GM12874 (cell line): ENCODE data around the gene NF1.

Source experiments
- CTCF ChIP-seq: IDR thresholded peaks from 2 replicates; pipeline ENCODE4 v1.5.1; 2011; ENCODE audit warnings: low read depth, mild to moderate bottlenecking, control low read depth, low read length, moderate library complexity; ENCODE audit not compliant: insufficient read depth

Gene NF1

DNA sequence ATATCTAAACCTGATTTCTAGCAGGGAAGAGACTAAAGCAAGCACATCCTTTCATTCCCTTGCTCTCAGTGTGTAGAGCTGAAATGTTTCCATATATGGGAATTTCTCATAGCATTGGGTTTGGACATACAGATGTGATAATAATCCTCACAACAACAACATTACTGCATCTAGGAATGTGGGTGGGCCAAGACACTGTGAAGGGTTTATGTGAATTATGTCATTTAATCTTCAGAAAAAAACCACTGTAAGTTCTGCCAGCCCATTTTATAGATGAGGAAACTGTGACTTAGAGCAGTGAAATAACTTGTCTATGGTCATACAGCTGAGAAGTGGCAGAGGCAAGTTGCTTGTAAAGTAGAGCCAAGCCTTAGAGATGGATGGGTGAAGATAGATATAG lies 197.0 kb downstream of the NF1 start:
- TF ChIP-seq CTCF, result no peak

DNA sequence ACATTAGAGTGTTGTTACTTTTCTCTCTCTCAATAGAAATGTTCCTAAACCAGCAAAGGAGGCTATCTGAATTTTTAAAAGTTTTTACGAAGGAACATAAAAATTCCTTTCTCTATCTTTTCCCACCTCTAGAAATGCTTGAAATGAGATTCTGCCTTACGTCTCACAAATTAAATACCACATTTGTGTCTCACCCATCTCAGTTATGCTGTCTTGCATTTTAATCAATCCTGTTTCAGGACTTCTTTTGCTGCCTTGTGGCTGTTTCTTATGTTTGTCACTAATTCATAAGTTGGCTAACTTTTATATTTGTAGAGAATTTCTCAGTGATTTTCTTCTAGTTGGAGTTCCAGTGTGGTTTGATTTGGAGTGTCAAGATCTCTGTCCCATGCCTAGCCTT lies 198.8 kb downstream of the NF1 start:
- TF ChIP-seq CTCF, result no peak

- TF ChIP-seq CTCF, result no peak
Observed at GRCh38 chr17:31294231-31294630, 199.5 kb downstream of the NF1 start.

GRCh38 chr17:31294820-31295488 lies 200.2 kb downstream of the NF1 start:
- no peak for TF ChIP-seq CTCF

DNA sequence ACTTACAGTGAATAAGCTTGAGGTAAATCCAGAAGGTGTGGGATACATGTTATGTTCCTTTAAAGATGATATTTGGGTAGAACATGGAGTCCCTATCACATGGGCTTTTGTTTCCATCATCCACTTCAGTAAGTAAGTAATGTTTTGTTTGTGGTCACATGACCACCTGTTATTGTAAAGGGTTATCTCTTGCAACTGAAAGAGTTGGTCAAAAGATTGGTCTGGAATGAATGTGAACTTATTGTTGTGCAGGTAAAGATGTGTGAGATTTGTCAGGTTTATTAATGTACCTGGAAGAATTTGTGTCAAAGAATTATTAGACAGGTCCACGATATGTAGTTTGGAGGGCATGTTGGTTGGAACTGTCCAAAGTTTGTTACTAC lies 200.7 kb downstream of the NF1 start:
- TF ChIP-seq CTCF, result no peak

DNA sequence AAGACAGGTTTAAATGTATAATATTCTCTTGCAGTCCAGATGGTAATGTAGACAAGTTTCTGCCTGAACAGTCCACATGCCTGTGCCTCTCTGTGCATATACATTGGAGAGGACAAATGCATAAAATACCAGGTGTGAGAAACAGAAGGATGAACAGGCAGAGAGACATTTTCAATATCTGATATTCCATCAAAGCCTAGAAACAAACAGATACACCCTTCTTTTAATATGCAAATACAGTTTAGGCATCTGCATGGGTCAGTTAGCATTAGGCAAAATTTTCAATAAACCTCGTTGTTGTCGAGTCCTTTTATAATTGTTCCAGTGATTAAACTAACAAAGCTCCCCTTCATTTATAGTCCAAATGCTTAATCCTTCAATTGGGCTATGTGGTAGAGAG lies 201.4 kb downstream of the NF1 start:
- no peak for TF ChIP-seq CTCF

- TF ChIP-seq CTCF, result no peak
Observed at GRCh38 chr17:31297090-31297489, 202.3 kb downstream of the NF1 start, which contains the start of gene OMG. TSS of gene OMG (minus strand) at chr17:31297239. CDS start at chr17:31296331, 908 bp downstream.

DNA sequence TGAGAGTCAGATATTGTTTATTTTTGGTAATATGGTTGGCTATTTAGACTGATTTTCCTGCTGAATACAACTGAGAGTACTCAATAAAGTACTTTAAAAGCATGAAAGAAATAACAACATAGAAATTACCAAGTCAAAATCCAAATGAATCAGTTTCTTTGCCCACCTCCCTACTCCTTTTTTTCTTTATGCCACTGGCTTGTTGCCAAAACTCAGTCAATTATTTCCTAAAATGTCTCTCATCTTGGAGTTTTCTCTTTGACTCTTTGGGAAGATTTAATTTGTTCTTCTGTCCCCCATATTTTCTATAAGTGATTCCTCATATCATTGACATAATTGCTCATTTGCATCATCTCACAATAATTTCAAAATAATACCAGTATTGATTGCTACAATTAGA lies 204.8 kb downstream of the NF1 start:
- TF ChIP-seq CTCF, result no peak
